Gastrocnemius medialis (tissue), 4 donors: ENCODE data around the gene ARHGAP29.

Experiments
- CTCF ChIP-seq, 5 experiments: fragments of 450-650 bp in 3 of 5; fragments of 200-600 bp in 2 of 5; sonication (generic) in 2 of 5; IDR thresholded peaks in 4 of 5; conservative IDR thresholded peaks in 1 of 5; 1 replicate in 4 of 5; 2 replicates in 1 of 5; pipeline ENCODE4 v1.5.1; 2016 to 2019; ENCODE audit warnings: antibody characterized with exemption in 5 of 5, mild to moderate bottlenecking in 3 of 5, moderate library complexity in 3 of 5
- POLR2A ChIP-seq, 2 donors: fragments of 450-650 bp; IDR thresholded peaks; one replicate each; pipeline ENCODE4 v1.6.1; 2017; ENCODE audit warnings: antibody characterized with exemption in 2 of 2, mild to moderate bottlenecking in 2 of 2, moderate library complexity in 2 of 2

- TF ChIP-seq CTCF (IDR thresholded peaks at IDR 0.05 in 4 of 5, conservative IDR thresholded peaks at IDR 0.05 in 1 of 5) (no peak), POLR2A (IDR thresholded peaks at IDR 0.05) (no peak)
Observed at GRCh38 chr1:94243665-94244064, 6.3 kb upstream of the ARHGAP29 start.
